Measurements from ENCODE around the gene HSPA2.

DNA sequence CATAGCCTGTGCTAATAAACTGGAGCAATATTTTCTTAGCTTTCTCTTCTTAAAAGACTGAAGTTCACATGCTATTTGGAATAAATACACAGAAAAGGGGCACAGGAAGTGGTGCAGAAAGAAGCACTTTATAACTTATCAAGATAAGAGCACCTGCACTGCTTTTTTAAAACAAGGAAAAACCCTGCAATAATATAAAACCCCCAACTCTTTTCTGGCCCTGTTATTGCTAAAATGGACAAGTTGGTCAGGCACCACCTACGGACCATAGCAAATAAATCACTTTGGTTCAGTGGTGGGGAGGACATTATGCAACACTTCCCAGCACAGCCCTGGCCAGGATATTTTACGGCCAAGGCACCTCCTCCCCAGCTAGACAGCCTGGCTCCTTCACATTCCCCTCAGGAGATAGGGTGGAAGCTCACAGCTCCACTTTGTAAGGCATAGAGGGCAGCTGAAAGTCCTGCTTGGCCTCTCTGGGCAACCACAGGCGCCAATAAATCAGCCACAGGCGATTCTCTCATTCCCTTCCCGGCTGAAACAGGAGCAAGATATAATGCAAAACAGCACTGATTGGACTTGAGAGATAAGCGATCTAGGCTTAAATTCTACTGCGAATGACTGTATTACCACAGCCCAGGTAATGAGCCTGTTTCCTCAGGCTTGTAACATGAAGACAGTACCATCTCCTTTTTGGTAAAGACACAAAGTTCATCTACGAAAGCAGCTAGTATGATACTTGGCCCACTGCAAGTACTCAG, 39.0 kb upstream of the HSPA2 start:
- TF ChIP-seq, protein P1, sequence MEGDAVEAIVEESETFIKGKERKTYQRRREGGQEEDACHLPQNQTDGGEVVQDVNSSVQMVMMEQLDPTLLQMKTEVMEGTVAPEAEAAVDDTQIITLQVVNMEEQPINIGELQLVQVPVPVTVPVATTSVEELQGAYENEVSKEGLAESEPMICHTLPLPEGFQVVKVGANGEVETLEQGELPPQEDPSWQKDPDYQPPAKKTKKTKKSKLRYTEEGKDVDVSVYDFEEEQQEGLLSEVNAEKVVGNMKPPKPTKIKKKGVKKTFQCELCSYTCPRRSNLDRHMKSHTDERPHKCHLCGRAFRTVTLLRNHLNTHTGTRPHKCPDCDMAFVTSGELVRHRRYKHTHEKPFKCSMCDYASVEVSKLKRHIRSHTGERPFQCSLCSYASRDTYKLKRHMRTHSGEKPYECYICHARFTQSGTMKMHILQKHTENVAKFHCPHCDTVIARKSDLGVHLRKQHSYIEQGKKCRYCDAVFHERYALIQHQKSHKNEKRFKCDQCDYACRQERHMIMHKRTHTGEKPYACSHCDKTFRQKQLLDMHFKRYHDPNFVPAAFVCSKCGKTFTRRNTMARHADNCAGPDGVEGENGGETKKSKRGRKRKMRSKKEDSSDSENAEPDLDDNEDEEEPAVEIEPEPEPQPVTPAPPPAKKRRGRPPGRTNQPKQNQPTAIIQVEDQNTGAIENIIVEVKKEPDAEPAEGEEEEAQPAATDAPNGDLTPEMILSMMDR (IDR thresholded peaks at IDR 0.05), result no peak
- TF ChIP-seq, protein P2, sequence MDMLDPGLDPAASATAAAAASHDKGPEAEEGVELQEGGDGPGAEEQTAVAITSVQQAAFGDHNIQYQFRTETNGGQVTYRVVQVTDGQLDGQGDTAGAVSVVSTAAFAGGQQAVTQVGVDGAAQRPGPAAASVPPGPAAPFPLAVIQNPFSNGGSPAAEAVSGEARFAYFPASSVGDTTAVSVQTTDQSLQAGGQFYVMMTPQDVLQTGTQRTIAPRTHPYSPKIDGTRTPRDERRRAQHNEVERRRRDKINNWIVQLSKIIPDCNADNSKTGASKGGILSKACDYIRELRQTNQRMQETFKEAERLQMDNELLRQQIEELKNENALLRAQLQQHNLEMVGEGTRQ (CRISPR knock-in tag; IDR thresholded peaks at IDR 0.05), result no peak
- TF ChIP-seq, protein P3, sequence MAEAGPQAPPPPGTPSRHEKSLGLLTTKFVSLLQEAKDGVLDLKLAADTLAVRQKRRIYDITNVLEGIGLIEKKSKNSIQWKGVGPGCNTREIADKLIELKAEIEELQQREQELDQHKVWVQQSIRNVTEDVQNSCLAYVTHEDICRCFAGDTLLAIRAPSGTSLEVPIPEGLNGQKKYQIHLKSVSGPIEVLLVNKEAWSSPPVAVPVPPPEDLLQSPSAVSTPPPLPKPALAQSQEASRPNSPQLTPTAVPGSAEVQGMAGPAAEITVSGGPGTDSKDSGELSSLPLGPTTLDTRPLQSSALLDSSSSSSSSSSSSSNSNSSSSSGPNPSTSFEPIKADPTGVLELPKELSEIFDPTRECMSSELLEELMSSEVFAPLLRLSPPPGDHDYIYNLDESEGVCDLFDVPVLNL (CRISPR knock-in tag; IDR thresholded peaks at IDR 0.05; ENCODE audit: borderline replicate concordance, low read depth), result no peak
- TF ChIP-seq CREB1 (CRISPR knock-in tag; IDR thresholded peaks at IDR 0.05) (no peak), MYBL2 (CRISPR knock-in tag; IDR thresholded peaks at IDR 0.05) (no peak), GABPB1 (CRISPR knock-in tag; IDR thresholded peaks at IDR 0.05) (no peak; the same call in 1 of the 2 replicates), NFYB (CRISPR knock-in tag; conservative IDR thresholded peaks at IDR 0.05; ENCODE audit: low read depth) (no peak), ZNF138 (CRISPR knock-in tag; conservative IDR thresholded peaks at IDR 0.05) (no peak)
- TF ChIP-seq, protein P4, sequence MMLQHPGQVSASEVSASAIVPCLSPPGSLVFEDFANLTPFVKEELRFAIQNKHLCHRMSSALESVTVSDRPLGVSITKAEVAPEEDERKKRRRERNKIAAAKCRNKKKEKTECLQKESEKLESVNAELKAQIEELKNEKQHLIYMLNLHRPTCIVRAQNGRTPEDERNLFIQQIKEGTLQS (CRISPR knock-in tag; conservative IDR thresholded peaks at IDR 0.05), result no peak
- TF ChIP-seq, protein P5, sequence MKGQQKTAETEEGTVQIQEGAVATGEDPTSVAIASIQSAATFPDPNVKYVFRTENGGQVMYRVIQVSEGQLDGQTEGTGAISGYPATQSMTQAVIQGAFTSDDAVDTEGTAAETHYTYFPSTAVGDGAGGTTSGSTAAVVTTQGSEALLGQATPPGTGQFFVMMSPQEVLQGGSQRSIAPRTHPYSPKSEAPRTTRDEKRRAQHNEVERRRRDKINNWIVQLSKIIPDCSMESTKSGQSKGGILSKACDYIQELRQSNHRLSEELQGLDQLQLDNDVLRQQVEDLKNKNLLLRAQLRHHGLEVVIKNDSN (CRISPR knock-in tag; IDR thresholded peaks at IDR 0.05), result no peak
- TF ChIP-seq, protein P6, sequence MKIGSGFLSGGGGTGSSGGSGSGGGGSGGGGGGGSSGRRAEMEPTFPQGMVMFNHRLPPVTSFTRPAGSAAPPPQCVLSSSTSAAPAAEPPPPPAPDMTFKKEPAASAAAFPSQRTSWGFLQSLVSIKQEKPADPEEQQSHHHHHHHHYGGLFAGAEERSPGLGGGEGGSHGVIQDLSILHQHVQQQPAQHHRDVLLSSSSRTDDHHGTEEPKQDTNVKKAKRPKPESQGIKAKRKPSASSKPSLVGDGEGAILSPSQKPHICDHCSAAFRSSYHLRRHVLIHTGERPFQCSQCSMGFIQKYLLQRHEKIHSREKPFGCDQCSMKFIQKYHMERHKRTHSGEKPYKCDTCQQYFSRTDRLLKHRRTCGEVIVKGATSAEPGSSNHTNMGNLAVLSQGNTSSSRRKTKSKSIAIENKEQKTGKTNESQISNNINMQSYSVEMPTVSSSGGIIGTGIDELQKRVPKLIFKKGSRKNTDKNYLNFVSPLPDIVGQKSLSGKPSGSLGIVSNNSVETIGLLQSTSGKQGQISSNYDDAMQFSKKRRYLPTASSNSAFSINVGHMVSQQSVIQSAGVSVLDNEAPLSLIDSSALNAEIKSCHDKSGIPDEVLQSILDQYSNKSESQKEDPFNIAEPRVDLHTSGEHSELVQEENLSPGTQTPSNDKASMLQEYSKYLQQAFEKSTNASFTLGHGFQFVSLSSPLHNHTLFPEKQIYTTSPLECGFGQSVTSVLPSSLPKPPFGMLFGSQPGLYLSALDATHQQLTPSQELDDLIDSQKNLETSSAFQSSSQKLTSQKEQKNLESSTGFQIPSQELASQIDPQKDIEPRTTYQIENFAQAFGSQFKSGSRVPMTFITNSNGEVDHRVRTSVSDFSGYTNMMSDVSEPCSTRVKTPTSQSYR (CRISPR knock-in tag; IDR thresholded peaks at IDR 0.05), result no peak
